GM23338 (cell line): ENCODE data around the gene SGSH. TPM values are rescaled to one million over a fixed set of nuclear protein-coding genes. Genes with fewer than 3 reads are reported as not detected.

ENCODE experiments used
- ATAC-seq: fragments of 200-7000 bp; cut with Tn5 transposase; 3 replicates; pipeline ENCODE4 v1.9.1; 2020
- DNase-seq: peaks from one replicate; pipeline ENCODE4 v3.0.0-alpha.2; 2015; ENCODE audit warnings: low spot score
- H2AFZ ChIP-seq: fragments of 200-600 bp; sonication (generic); 2 replicates; pipeline ENCODE4 v1.8.0; 2016; ENCODE audit warnings: antibody characterized with exemption, mild to moderate bottlenecking, moderate library complexity
- H3F3A ChIP-seq: fragments of 200-600 bp; sonication (generic); replicated peaks from 2 replicates; pipeline ENCODE4 v1.8.0; 2017; ENCODE audit warnings: antibody characterized with exemption, mixed run types, low read depth
- H3K27ac ChIP-seq: fragments of 200-600 bp; sonication (generic); 2 replicates; pipeline ENCODE4 v1.6.1; 2016; ENCODE audit warnings: low read depth
- H3K27me3 ChIP-seq: fragments of 200-600 bp; sonication (generic); 2 replicates; pipeline ENCODE4 v1.8.0; 2016; ENCODE audit warnings: mild to moderate bottlenecking, mixed run types, moderate library complexity; ENCODE audit not compliant: insufficient read depth
- H3K36me3 ChIP-seq: fragments of 200-600 bp; sonication (generic); 2 replicates; pipeline ENCODE4 v1.8.0; 2016; ENCODE audit warnings: mild to moderate bottlenecking; ENCODE audit not compliant: insufficient read depth
- H3K4me1 ChIP-seq: fragments of 200-600 bp; sonication (generic); 2 replicates; pipeline ENCODE4 v1.8.0; 2016; ENCODE audit warnings: mild to moderate bottlenecking, moderate library complexity; ENCODE audit not compliant: insufficient read depth
- H3K4me2 ChIP-seq: fragments of 200-600 bp; sonication (generic); 2 replicates; pipeline ENCODE4 v1.7.1; 2017; ENCODE audit warnings: mixed run types
- H3K4me3 ChIP-seq: fragments of 200-600 bp; sonication (generic); 2 replicates; pipeline ENCODE4 v1.6.1; 2016; ENCODE audit warnings: mixed run types
- H3K79me2 ChIP-seq: fragments of 200-600 bp; sonication (generic); replicated peaks from 2 replicates; pipeline ENCODE4 v1.8.0; 2017; ENCODE audit warnings: mild to moderate bottlenecking; ENCODE audit not compliant: insufficient read depth
- H3K9me2 ChIP-seq: fragments of 200-600 bp; sonication (generic); 2 replicates; pipeline ENCODE4 v1.8.0; 2017; ENCODE audit not compliant: insufficient read depth
- H4K20me1 ChIP-seq: fragments of 200-600 bp; sonication (generic); replicated peaks from 2 replicates; pipeline ENCODE4 v1.8.0; 2017; ENCODE audit warnings: mild to moderate bottlenecking; ENCODE audit not compliant: insufficient read depth
- H3K27ac Mint-ChIP-seq: 2 replicates; pipeline ENCODE4 v1.8.0; 2020; ENCODE audit warnings: inconsistent platforms, mild to moderate bottlenecking, moderate library complexity, mixed read lengths
- H3K27me3 Mint-ChIP-seq: 3 replicates; pipeline ENCODE4 v1.8.0; 2022; ENCODE audit warnings: low read depth, mild to moderate bottlenecking, moderate library complexity, mixed read lengths, inconsistent platforms; ENCODE audit not compliant: insufficient read depth, poor library complexity
- H3K36me3 Mint-ChIP-seq: 3 replicates; pipeline ENCODE4 v1.8.0; 2021; ENCODE audit warnings: low read depth, mild to moderate bottlenecking, inconsistent platforms, moderate library complexity, mixed read lengths
- H3K4me1 Mint-ChIP-seq: 3 replicates; pipeline ENCODE4 v1.8.0; 2020; ENCODE audit warnings: mild to moderate bottlenecking, inconsistent platforms, mixed read lengths
- H3K4me3 Mint-ChIP-seq: 3 replicates; pipeline ENCODE4 v1.8.0; 2021; ENCODE audit warnings: moderate library complexity, mild to moderate bottlenecking, inconsistent platforms, mixed read lengths
- H3K9me3 Mint-ChIP-seq: 3 replicates; pipeline ENCODE4 v1.8.0; 2020; ENCODE audit warnings: moderate library complexity, mild to moderate bottlenecking, inconsistent platforms, mixed read lengths
- CREB1 ChIP-seq: fragments of 250-450 bp; sonication (Bioruptor Pico); IDR thresholded peaks from 2 replicates; pipeline ENCODE4 v1.5.0; 2020; ENCODE audit warnings: low read depth, mild to moderate bottlenecking, moderate library complexity
- EZH2 ChIP-seq: fragments of 200-600 bp; sonication (generic); IDR thresholded peaks from one replicate; pipeline ENCODE4 v1.8.0; 2017; ENCODE audit warnings: antibody characterized with exemption, mild to moderate bottlenecking, low read depth; ENCODE audit not compliant: unreplicated experiment
- EZH2phosphoT487 ChIP-seq: fragments of 200-600 bp; sonication (generic); IDR thresholded peaks from one replicate; pipeline ENCODE4 v1.8.1; 2018; ENCODE audit warnings: antibody characterized with exemption; ENCODE audit not compliant: unreplicated experiment
- JUNB ChIP-seq: IDR thresholded peaks from one replicate; pipeline ENCODE4 v1.6.1; 2016; ENCODE audit warnings: antibody characterized with exemption; ENCODE audit not compliant: unreplicated experiment
- NANOG ChIP-seq: IDR thresholded peaks from 2 replicates; pipeline ENCODE4 v1.6.1; 2016; ENCODE audit warnings: antibody characterized with exemption, borderline replicate concordance
- POLR2AphosphoS5 ChIP-seq: IDR thresholded peaks from 2 replicates; pipeline ENCODE4 v1.6.1; 2016; ENCODE audit warnings: antibody characterized with exemption, low read depth
- REST ChIP-seq: IDR thresholded peaks from one replicate; pipeline ENCODE4 v1.6.1; 2018; ENCODE audit warnings: antibody characterized with exemption; ENCODE audit not compliant: unreplicated experiment
- STAT1 ChIP-seq: IDR thresholded peaks from one replicate; pipeline ENCODE4 v1.6.1; 2016; ENCODE audit warnings: antibody characterized with exemption; ENCODE audit not compliant: unreplicated experiment
- ZNF114 ChIP-seq: fragments of 250-450 bp; sonication (Bioruptor Pico); IDR thresholded peaks from 2 replicates; pipeline ENCODE4 v1.5.0; 2020; ENCODE audit warnings: mild to moderate bottlenecking, moderate library complexity
- ZNF331 ChIP-seq: fragments of 250-450 bp; sonication (Bioruptor Pico); IDR thresholded peaks from 2 replicates; pipeline ENCODE4 v1.5.0; 2020; ENCODE audit warnings: low read depth, mild to moderate bottlenecking, moderate library complexity
- polyA plus RNA-seq: library from polyadenylated mRNA; unstranded; fragments of >200 nt; fragmentation: Nextera tagmentation; extraction: Ambion mirVana; gene quantifications from 2 replicates; pipeline ENCODE4 v1.2.1, GENCODE V29; 2016
- total RNA-seq: library from RNA; depleted of rRNA; stranded (reverse); fragments of >200 nt; shearing (Covaris generic); gene quantifications from 2 replicates; pipeline ENCODE4 v1.2.3, GENCODE V29; 2014
- TF ChIP-seq, protein P1 (sequence below): fragments of 250-450 bp; sonication (Bioruptor Pico); IDR thresholded peaks from 2 replicates; pipeline ENCODE4 v1.5.0; 2020; ENCODE audit warnings: mild to moderate bottlenecking, moderate library complexity
- TF ChIP-seq, protein P2 (sequence below), 2 experiments: fragments of 200-600 bp in 1 of 2; sonication (generic) in 1 of 2; conservative IDR thresholded peaks; 2 replicates each; pipeline versions ENCODE4 v1.5.1 to v1.6.1; 2016 to 2017; ENCODE audit warnings: antibody characterized with exemption in 2 of 2, low read depth in 2 of 2, mild to moderate bottlenecking in 2 of 2, moderate library complexity in 1 of 2
- TF ChIP-seq, protein P3 (sequence below): IDR thresholded peaks from 2 replicates; pipeline ENCODE4 v1.6.1; 2016; ENCODE audit warnings: antibody characterized with exemption

The SGSH gene
- total and polyA plus RNA-seq, 2 experiments from 2014 or later, result 9.6 to 17.5 TPM

DNA sequence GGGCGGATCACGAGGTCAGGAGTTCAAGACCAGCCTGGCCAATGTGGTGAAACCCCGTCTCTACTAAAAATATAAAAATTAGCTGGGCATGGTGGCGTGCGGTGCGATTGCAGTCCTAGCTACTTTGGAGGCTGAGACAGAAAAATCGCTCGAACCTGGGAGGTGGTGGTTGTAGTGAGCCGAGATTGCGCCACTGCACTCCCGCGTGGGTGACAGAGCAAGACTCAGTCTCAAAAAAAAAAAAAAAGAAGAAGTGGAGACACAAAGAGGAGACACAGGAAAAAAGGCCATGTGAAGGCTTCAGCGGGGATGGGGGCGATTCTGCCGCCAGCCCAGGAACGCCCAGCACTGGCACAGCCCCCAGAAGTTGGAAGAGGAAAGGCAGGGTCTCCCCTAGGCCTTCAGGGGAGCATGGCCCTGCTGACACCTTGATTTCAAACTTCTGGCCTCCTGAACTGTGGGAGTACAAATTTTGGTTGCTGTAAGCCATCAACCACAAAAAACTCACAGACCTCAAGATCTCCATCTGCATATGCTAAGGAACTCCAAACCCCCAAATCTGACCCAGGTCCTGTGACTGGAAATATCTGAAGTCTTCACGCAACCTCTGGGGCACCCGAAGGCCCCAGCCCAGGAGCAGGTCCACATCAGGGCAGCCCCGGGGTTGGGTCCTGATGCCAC is 7.0 kb downstream of the SGSH start (continued):
- TF ChIP-seq, protein P1, sequence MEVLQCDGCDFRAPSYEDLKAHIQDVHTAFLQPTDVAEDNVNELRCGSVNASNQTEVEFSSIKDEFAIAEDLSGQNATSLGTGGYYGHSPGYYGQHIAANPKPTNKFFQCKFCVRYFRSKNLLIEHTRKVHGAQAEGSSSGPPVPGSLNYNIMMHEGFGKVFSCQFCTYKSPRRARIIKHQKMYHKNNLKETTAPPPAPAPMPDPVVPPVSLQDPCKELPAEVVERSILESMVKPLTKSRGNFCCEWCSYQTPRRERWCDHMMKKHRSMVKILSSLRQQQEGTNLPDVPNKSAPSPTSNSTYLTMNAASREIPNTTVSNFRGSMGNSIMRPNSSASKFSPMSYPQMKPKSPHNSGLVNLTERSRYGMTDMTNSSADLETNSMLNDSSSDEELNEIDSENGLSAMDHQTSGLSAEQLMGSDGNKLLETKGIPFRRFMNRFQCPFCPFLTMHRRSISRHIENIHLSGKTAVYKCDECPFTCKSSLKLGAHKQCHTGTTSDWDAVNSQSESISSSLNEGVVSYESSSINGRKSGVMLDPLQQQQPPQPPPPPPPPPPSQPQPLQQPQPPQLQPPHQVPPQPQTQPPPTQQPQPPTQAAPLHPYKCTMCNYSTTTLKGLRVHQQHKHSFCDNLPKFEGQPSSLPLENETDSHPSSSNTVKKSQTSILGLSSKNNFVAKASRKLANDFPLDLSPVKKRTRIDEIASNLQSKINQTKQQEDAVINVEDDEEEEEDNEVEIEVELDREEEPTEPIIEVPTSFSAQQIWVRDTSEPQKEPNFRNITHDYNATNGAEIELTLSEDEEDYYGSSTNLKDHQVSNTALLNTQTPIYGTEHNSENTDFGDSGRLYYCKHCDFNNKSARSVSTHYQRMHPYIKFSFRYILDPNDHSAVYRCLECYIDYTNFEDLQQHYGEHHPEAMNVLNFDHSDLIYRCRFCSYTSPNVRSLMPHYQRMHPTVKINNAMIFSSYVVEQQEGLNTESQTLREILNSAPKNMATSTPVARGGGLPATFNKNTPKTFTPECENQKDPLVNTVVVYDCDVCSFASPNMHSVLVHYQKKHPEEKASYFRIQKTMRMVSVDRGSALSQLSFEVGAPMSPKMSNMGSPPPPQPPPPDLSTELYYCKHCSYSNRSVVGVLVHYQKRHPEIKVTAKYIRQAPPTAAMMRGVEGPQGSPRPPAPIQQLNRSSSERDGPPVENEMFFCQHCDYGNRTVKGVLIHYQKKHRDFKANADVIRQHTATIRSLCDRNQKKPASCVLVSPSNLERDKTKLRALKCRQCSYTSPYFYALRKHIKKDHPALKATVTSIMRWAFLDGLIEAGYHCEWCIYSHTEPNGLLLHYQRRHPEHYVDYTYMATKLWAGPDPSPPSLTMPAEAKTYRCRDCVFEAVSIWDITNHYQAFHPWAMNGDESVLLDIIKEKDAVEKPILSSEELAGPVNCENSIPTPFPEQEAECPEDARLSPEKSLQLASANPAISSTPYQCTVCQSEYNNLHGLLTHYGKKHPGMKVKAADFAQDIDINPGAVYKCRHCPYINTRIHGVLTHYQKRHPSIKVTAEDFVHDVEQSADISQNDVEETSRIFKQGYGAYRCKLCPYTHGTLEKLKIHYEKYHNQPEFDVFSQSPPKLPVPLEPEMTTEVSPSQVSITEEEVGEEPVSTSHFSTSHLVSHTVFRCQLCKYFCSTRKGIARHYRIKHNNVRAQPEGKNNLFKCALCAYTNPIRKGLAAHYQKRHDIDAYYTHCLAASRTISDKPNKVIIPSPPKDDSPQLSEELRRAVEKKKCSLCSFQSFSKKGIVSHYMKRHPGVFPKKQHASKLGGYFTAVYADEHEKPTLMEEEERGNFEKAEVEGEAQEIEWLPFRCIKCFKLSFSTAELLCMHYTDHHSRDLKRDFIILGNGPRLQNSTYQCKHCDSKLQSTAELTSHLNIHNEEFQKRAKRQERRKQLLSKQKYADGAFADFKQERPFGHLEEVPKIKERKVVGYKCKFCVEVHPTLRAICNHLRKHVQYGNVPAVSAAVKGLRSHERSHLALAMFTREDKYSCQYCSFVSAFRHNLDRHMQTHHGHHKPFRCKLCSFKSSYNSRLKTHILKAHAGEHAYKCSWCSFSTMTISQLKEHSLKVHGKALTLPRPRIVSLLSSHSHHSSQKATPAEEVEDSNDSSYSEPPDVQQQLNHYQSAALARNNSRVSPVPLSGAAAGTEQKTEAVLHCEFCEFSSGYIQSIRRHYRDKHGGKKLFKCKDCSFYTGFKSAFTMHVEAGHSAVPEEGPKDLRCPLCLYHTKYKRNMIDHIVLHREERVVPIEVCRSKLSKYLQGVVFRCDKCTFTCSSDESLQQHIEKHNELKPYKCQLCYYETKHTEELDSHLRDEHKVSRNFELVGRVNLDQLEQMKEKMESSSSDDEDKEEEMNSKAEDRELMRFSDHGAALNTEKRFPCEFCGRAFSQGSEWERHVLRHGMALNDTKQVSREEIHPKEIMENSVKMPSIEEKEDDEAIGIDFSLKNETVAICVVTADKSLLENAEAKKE, result no peak

- DNase-seq (no peak), ATAC-seq (no peak)
- Histone ChIP-seq H3K4me1 (no peaks in the 10 kb centered on the region), H3K36me3 (no peaks in the 10 kb centered on the region; the same call in 1 of the 2 replicates), H3K27ac (no peak overlapping the region), H3K79me2 (no peaks in the 10 kb centered on the region), H3K9me2 (no peaks in the 10 kb centered on the region), H3K4me3 (no peak overlapping the region), H4K20me1 (no peaks in the 10 kb centered on the region), H3F3A (no peaks in the 10 kb centered on the region), H3K27me3 (no peaks in the 10 kb centered on the region), H3K4me2 (no peak overlapping the region), H2AFZ (no peak overlapping the region)
- Mint-ChIP-seq H3K4me3 (no peak overlapping the region; the same call in 2 of the 3 replicates), H3K27ac (no peak overlapping the region), H3K36me3 (peaks cover 24% of the 10 kb centered on the region), H3K27me3 (peaks cover 9% of the 10 kb centered on the region), H3K9me3 (no peaks in the 10 kb centered on the region), H3K4me1 (no peaks in the 10 kb centered on the region)
- TF ChIP-seq REST, result no peak
- no peak for TF ChIP-seq ZNF114
- TF ChIP-seq EZH2, result no peak
- TF ChIP-seq CREB1 (CRISPR knock-in tag), result no peak
- no peak for TF ChIP-seq EZH2phosphoT487
- TF ChIP-seq, protein P2, sequence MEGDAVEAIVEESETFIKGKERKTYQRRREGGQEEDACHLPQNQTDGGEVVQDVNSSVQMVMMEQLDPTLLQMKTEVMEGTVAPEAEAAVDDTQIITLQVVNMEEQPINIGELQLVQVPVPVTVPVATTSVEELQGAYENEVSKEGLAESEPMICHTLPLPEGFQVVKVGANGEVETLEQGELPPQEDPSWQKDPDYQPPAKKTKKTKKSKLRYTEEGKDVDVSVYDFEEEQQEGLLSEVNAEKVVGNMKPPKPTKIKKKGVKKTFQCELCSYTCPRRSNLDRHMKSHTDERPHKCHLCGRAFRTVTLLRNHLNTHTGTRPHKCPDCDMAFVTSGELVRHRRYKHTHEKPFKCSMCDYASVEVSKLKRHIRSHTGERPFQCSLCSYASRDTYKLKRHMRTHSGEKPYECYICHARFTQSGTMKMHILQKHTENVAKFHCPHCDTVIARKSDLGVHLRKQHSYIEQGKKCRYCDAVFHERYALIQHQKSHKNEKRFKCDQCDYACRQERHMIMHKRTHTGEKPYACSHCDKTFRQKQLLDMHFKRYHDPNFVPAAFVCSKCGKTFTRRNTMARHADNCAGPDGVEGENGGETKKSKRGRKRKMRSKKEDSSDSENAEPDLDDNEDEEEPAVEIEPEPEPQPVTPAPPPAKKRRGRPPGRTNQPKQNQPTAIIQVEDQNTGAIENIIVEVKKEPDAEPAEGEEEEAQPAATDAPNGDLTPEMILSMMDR (conservative IDR thresholded peaks at IDR 0.05; ENCODE audit: low read depth in 2 of 2), result no peak
- TF ChIP-seq NANOG, result no peak
- TF ChIP-seq ZNF331 (CRISPR knock-in tag), result no peak
- TF ChIP-seq STAT1, result no peak
- no peak for TF ChIP-seq JUNB
- no peak for TF ChIP-seq POLR2AphosphoS5
- TF ChIP-seq, protein P3, sequence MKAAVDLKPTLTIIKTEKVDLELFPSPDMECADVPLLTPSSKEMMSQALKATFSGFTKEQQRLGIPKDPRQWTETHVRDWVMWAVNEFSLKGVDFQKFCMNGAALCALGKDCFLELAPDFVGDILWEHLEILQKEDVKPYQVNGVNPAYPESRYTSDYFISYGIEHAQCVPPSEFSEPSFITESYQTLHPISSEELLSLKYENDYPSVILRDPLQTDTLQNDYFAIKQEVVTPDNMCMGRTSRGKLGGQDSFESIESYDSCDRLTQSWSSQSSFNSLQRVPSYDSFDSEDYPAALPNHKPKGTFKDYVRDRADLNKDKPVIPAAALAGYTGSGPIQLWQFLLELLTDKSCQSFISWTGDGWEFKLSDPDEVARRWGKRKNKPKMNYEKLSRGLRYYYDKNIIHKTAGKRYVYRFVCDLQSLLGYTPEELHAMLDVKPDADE, result no peak
These were observed 7.6 kb downstream of the SGSH start for GRCh38 chr17:80212511-80212910.
